Measurements from ENCODE around the gene ERMAP. TPM values are rescaled to one million over a fixed set of nuclear protein-coding genes. Genes with fewer than 3 reads are reported as not detected.

ERMAP gene
- total and polyA plus RNA-seq, 2 experiments from 2014 or later = 1.2 to 2.2 TPM

DNA sequence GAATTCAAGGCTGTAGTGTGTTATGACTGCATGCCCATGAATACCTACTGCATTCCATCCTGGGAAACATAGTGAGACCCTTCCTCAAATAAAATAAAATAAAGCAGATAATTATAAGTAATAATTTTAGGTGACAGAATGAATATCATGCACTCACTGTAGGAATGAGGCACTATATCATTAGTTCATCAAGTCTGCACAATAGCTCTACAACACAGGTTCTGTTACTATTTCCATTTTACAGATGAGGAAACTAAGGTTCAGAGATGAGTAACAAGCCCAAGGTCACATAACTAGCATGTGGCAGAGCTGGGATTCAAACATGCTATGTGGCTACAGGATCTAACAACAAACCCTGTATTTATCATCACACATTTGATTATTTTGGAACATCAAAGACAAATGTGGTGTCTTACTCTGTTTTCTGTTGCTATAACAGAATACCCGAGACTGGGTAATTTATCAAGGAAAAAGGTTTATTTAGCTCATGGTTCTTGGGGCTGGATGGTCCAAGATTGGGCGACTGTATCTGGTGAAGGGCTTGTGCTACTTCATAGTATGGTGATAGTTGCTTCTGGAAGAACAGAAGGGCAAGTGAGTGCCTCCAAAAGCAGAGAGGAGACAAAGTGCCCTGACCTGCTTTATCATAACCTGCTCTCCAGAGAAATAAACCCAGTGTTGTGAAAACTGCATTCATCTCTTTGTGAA is 24.7 kb downstream of the ERMAP start:
- H3K27me3 Mint-ChIP-seq (ENCODE audit: insufficient read depth, low read depth, poor library complexity) = no peaks in the 10 kb centered on the region
- H3K4me3 Mint-ChIP-seq = no peak overlapping the region
- no peaks in the 10 kb centered on the region for H3K9me2 ChIP-seq (ENCODE audit: insufficient read depth)
- no peak overlapping the region for H3K27ac Mint-ChIP-seq
- peaks cover 10% of the 10 kb centered on the region for H3K4me1 ChIP-seq (ENCODE audit: insufficient read depth)
- ATAC-seq (no peak), DNase-seq (ENCODE audit: low spot score) (no peak)
- H3K79me2 ChIP-seq (replicated peaks; ENCODE audit: insufficient read depth) = no peaks in the 10 kb centered on the region
- H3K4me1 Mint-ChIP-seq = peaks cover 3% of the 10 kb centered on the region
- no peaks in the 10 kb centered on the region for H3K27me3 ChIP-seq (ENCODE audit: insufficient read depth)
- no peaks in the 10 kb centered on the region for H3F3A ChIP-seq (replicated peaks; ENCODE audit: low read depth)
- no peak overlapping the region for H3K4me3 ChIP-seq
- no peak overlapping the region for H3K4me2 ChIP-seq
- H3K27ac ChIP-seq (ENCODE audit: low read depth) = no peak overlapping the region
- TF ChIP-seq, protein P1, sequence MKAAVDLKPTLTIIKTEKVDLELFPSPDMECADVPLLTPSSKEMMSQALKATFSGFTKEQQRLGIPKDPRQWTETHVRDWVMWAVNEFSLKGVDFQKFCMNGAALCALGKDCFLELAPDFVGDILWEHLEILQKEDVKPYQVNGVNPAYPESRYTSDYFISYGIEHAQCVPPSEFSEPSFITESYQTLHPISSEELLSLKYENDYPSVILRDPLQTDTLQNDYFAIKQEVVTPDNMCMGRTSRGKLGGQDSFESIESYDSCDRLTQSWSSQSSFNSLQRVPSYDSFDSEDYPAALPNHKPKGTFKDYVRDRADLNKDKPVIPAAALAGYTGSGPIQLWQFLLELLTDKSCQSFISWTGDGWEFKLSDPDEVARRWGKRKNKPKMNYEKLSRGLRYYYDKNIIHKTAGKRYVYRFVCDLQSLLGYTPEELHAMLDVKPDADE (IDR thresholded peaks at IDR 0.05) = no peak
- no peak for TF ChIP-seq ZNF331 (CRISPR knock-in tag; IDR thresholded peaks at IDR 0.05; ENCODE audit: low read depth)
- no peak for TF ChIP-seq POLR2AphosphoS5 (IDR thresholded peaks at IDR 0.05; ENCODE audit: low read depth)
- no peaks in the 10 kb centered on the region for H3K36me3 ChIP-seq (ENCODE audit: insufficient read depth)
- no peaks in the 10 kb centered on the region for H4K20me1 ChIP-seq (replicated peaks; ENCODE audit: insufficient read depth)
- H3K36me3 Mint-ChIP-seq (ENCODE audit: low read depth) = peaks cover 18% of the 10 kb centered on the region
- no peaks in the 10 kb centered on the region for H3K9me3 Mint-ChIP-seq
- no peak overlapping the region for H2AFZ ChIP-seq

DNA sequence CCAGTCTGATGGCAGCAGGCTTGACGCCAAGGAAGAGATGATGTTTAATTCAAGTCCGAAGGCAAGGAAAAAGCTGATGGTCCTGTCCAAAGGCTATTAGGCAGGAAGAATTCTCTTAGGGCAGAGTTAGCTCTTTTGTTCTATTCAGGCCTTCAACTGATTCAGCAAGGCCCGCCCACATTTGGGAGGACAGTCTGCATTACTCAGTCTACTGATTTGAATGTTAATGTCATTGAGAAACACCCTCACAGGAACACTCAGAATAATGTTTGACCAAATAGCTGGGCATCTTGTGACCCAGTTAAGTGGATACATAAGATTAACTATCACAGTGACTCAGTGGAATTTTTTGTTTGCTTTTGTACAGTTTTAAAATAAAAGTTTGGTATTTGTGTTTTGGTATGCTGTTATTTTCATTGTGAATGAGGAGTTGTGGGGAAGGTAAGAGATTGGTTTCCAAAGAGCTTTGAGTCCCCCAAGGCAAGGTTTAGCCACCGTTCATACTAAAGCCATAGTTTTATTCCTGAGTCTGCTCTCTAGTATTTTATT is 27.7 kb downstream of the ERMAP start:
- TF ChIP-seq, protein P2, sequence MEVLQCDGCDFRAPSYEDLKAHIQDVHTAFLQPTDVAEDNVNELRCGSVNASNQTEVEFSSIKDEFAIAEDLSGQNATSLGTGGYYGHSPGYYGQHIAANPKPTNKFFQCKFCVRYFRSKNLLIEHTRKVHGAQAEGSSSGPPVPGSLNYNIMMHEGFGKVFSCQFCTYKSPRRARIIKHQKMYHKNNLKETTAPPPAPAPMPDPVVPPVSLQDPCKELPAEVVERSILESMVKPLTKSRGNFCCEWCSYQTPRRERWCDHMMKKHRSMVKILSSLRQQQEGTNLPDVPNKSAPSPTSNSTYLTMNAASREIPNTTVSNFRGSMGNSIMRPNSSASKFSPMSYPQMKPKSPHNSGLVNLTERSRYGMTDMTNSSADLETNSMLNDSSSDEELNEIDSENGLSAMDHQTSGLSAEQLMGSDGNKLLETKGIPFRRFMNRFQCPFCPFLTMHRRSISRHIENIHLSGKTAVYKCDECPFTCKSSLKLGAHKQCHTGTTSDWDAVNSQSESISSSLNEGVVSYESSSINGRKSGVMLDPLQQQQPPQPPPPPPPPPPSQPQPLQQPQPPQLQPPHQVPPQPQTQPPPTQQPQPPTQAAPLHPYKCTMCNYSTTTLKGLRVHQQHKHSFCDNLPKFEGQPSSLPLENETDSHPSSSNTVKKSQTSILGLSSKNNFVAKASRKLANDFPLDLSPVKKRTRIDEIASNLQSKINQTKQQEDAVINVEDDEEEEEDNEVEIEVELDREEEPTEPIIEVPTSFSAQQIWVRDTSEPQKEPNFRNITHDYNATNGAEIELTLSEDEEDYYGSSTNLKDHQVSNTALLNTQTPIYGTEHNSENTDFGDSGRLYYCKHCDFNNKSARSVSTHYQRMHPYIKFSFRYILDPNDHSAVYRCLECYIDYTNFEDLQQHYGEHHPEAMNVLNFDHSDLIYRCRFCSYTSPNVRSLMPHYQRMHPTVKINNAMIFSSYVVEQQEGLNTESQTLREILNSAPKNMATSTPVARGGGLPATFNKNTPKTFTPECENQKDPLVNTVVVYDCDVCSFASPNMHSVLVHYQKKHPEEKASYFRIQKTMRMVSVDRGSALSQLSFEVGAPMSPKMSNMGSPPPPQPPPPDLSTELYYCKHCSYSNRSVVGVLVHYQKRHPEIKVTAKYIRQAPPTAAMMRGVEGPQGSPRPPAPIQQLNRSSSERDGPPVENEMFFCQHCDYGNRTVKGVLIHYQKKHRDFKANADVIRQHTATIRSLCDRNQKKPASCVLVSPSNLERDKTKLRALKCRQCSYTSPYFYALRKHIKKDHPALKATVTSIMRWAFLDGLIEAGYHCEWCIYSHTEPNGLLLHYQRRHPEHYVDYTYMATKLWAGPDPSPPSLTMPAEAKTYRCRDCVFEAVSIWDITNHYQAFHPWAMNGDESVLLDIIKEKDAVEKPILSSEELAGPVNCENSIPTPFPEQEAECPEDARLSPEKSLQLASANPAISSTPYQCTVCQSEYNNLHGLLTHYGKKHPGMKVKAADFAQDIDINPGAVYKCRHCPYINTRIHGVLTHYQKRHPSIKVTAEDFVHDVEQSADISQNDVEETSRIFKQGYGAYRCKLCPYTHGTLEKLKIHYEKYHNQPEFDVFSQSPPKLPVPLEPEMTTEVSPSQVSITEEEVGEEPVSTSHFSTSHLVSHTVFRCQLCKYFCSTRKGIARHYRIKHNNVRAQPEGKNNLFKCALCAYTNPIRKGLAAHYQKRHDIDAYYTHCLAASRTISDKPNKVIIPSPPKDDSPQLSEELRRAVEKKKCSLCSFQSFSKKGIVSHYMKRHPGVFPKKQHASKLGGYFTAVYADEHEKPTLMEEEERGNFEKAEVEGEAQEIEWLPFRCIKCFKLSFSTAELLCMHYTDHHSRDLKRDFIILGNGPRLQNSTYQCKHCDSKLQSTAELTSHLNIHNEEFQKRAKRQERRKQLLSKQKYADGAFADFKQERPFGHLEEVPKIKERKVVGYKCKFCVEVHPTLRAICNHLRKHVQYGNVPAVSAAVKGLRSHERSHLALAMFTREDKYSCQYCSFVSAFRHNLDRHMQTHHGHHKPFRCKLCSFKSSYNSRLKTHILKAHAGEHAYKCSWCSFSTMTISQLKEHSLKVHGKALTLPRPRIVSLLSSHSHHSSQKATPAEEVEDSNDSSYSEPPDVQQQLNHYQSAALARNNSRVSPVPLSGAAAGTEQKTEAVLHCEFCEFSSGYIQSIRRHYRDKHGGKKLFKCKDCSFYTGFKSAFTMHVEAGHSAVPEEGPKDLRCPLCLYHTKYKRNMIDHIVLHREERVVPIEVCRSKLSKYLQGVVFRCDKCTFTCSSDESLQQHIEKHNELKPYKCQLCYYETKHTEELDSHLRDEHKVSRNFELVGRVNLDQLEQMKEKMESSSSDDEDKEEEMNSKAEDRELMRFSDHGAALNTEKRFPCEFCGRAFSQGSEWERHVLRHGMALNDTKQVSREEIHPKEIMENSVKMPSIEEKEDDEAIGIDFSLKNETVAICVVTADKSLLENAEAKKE (CRISPR knock-in tag; IDR thresholded peaks at IDR 0.05) = no peak
- no peaks in the 10 kb centered on the region for H3K9me2 ChIP-seq (ENCODE audit: insufficient read depth)
- H3K36me3 ChIP-seq (ENCODE audit: insufficient read depth) = no peaks in the 10 kb centered on the region
- H3K79me2 ChIP-seq (replicated peaks; ENCODE audit: insufficient read depth) = peaks cover 25% of the 10 kb centered on the region
- H3K4me1 Mint-ChIP-seq = peaks cover 20% of the 10 kb centered on the region
- no peaks in the 10 kb centered on the region for H3F3A ChIP-seq (replicated peaks; ENCODE audit: low read depth)
- peak overlapping the region; percentile 9; the same call in 1 of the 3 replicates for H3K4me3 Mint-ChIP-seq
- no peak overlapping the region for H3K4me3 ChIP-seq
- no peaks in the 10 kb centered on the region for H3K9me3 Mint-ChIP-seq
- H3K36me3 Mint-ChIP-seq (ENCODE audit: low read depth) = peaks cover 27% of the 10 kb centered on the region
- peaks cover 27% of the 10 kb centered on the region for H3K4me1 ChIP-seq (ENCODE audit: insufficient read depth)
- H4K20me1 ChIP-seq (replicated peaks; ENCODE audit: insufficient read depth) = 0 out of 2 replicates have a peak, but pooled peaks cover 4% of the 10 kb centered on the region
- H2AFZ ChIP-seq = no peak overlapping the region
- H3K4me2 ChIP-seq = peak overlapping the region; percentile 75
- H3K27me3 Mint-ChIP-seq (ENCODE audit: insufficient read depth, low read depth, poor library complexity) = peaks cover 4% of the 10 kb centered on the region
- ATAC-seq = no peak
- H3K27me3 ChIP-seq (ENCODE audit: insufficient read depth) = no peaks in the 10 kb centered on the region
- no peak overlapping the region for H3K27ac ChIP-seq (ENCODE audit: low read depth)
- H3K27ac Mint-ChIP-seq = no peak overlapping the region
- no peak for DNase-seq (ENCODE audit: low spot score)

All from GM23338 (cell line).